GM12864 (cell line): Measurements from ENCODE around the gene APOC3.

Experiments used
- DNase-seq: peaks from one replicate; pipeline ENCODE4 v3.0.0-alpha.2; 2011; ENCODE audit warnings: low read depth
- H3K4me3 ChIP-seq: 2 replicates; pipeline ENCODE4 v1.5.1; 2011; ENCODE audit warnings: mild to moderate bottlenecking, low read depth, low read length, control low read depth
- CTCF ChIP-seq: IDR thresholded peaks from 2 replicates; pipeline ENCODE4 v1.5.1; 2011; ENCODE audit warnings: low read depth, mild to moderate bottlenecking, moderate library complexity, low read length, control low read depth, inconsistent platforms; ENCODE audit errors: missing control alignments

APOC3 gene

DNA sequence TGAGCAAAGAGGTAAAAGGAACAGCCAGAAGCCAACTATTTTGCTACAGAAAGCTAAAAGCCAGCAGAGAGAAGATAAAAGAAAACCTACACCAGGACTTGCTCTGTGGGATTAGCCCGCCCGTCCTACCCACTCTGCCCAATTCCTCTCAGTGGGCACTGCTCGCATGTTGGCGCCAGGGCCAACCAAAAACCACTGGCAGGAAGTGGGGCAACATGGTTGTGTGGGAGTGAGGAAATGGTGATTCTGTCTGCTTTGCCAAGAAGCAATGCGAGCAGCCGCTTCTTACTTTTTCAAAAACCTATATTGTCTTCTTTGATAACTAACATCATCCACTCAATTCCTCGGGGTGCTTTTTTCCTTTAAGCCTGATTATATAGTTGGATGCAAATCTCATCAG, 21.9 kb downstream of the APOC3 start:
- TF ChIP-seq CTCF, result no peak
- DNase-seq, result no peak
- H3K4me3 ChIP-seq, result no peak overlapping the region

- DNase-seq, result no peak
- H3K4me3 ChIP-seq, result no peak overlapping the region
- TF ChIP-seq CTCF, result no peak
These were observed 22.7 kb downstream of the APOC3 start for GRCh38 chr11:116852261-116853031.

DNA sequence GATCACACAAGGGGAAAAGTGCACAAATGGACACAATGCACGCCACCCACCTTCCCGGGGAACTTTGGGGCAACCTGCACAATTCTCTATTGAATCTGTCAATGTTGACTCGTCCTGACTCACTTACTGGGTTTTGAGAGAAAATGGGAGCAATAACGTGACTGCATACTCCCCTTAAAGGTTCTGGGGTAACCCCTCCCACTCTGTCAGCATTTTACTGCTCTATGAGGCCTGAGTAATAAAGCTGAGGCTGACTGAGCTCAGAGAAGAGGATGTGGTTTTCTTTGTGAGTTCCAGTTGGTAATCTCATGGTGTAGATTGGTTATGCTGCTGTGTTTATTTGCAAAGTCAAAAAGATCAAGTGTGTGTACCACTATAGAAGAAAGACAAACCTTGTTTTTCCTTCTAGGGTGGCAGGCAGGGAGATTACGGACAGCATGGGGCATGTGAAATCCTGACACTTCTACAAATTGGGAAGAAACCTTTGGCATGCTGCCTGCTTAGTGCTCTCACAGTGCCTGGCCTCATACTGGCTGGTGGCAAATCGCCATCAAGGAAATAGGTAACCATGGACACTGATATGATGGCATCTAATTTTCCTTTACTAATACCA, 23.9 kb downstream of the APOC3 start:
- no peak overlapping the region; the same call in 1 of the 2 replicates for H3K4me3 ChIP-seq
- DNase-seq, result peak; percentile 72
- no peak for TF ChIP-seq CTCF

- no peak for DNase-seq
- no peak overlapping the region for H3K4me3 ChIP-seq
- no peak for TF ChIP-seq CTCF
These were observed 25.7 kb downstream of the APOC3 start for GRCh38 chr11:116855413-116855812.

- no peak for DNase-seq
- TF ChIP-seq CTCF, result no peak
- H3K4me3 ChIP-seq, result no peak overlapping the region
These were observed 26.7 kb downstream of the APOC3 start for GRCh38 chr11:116856423-116856822.

- H3K4me3 ChIP-seq, result no peak overlapping the region
- no peak for TF ChIP-seq CTCF
- no peak for DNase-seq
These were observed 27.6 kb downstream of the APOC3 start for GRCh38 chr11:116857316-116857715.

DNA sequence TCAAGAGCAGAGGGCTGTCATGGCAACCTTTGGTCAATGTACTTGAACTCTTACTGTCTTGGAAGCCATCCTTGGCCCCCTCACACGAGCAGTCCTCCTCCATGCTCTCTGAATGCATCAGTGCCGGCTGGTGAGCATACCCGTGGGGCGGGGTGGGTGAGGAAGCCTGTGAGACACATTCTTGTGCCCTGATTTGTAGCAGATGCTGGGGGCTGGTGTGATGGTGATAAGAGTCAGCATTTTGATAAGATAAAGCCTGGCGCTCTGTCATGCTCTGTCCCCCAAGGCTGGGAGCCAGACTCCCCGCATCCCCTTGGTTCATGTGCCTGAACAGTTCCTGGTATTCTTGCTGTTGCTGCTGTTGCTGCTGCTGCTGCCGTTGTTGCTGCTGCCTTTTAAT, 28.2 kb downstream of the APOC3 start:
- H3K4me3 ChIP-seq, result no peak overlapping the region
- no peak for DNase-seq
- TF ChIP-seq CTCF, result no peak
